ENCODE data around the gene CYB561A3. TPM values are rescaled to one million over a fixed set of nuclear protein-coding genes. Genes with fewer than 3 reads are reported as not detected.

CYB561A3 gene
- 35.7 to 45.5 TPM (median 41.7 TPM) in 5 replicates for total RNA-seq (2022; extraction: Qiagen RNA extraction)

GRCh38 chr11:61361741-61362541 is at the start of gene CYB561A3, which contains the start of gene TMEM138:
Gene CYB561A3, minus strand, starts transcription at chr11:61361882. Its CDS starts 5,169 bp downstream, at chr11:61356713.
Gene TMEM138, plus strand, starts transcription at chr11:61362374. Its CDS starts 2,017 bp downstream, at chr11:61364391.

GRCh38 chr11:61332797-61333549 is 28.7 kb downstream of the CYB561A3 start, which contains the start of the genes DDB1 and TKFC:
Gene DDB1, minus strand, starts transcription at chr11:61333105. Its CDS starts 137 bp downstream, at chr11:61332968.
Gene TKFC, plus strand, starts transcription at chr11:61333228. Its CDS starts 1,501 bp downstream, at chr11:61334729.

Other genes starting within 250 kb of the CYB561A3 start
- 16.2 to 18.2 TPM (median 17.1 TPM) in 5 replicates for gene VPS37C, start 200.5 kb downstream of the CYB561A3 start, total RNA-seq (2022; extraction: Qiagen RNA extraction)
- 0.12 TPM in 1 of 5 replicates, not detected in the others for gene PGA3, start 158.4 kb downstream of the CYB561A3 start, total RNA-seq (2022; extraction: Qiagen RNA extraction)
- 0.07 to 0.26 TPM (median 0.16 TPM) in 3 of 5 replicates, not detected in the others for gene PGA4, start 139.5 kb downstream of the CYB561A3 start, total RNA-seq (2022; extraction: Qiagen RNA extraction)
- gene PGA5, start 120.7 kb downstream of the CYB561A3 start, total RNA-seq (2022; extraction: Qiagen RNA extraction): 0.08 TPM in 1 of 5 replicates, not detected in the others
- 0.46 to 0.85 TPM (median 0.49 TPM) in 5 replicates for gene VWCE, start 66.6 kb downstream of the CYB561A3 start, total RNA-seq (2022; extraction: Qiagen RNA extraction)
- gene DDB1, start 28.8 kb downstream of the CYB561A3 start, total RNA-seq (2022; extraction: Qiagen RNA extraction): 159 to 171 TPM (median 166 TPM) in 5 replicates
- 45.4 to 75.1 TPM (median 73.0 TPM) in 5 replicates for gene TKFC, start 28.7 kb downstream of the CYB561A3 start, total RNA-seq (2022; extraction: Qiagen RNA extraction)
- 75.9 to 100 TPM (median 97.3 TPM) in 5 replicates for gene TMEM138, start 492 bp upstream of the CYB561A3 start, total RNA-seq (2022; extraction: Qiagen RNA extraction)
- gene TMEM216, start 30.7 kb upstream of the CYB561A3 start, total RNA-seq (2022; extraction: Qiagen RNA extraction): 15.9 to 19.0 TPM (median 17.7 TPM) in 5 replicates
- gene CPSF7, start 68.1 kb upstream of the CYB561A3 start, total RNA-seq (2022; extraction: Qiagen RNA extraction): 66.8 to 77.8 TPM (median 71.6 TPM) in 5 replicates
- gene SDHAF2, start 68.2 kb upstream of the CYB561A3 start, total RNA-seq (2022; extraction: Qiagen RNA extraction): 33.9 to 49.1 TPM (median 45.4 TPM) in 5 replicates
- gene LRRC10B, start 146.9 kb upstream of the CYB561A3 start, total RNA-seq (2022; extraction: Qiagen RNA extraction): 0.15 to 0.28 TPM (median 0.21 TPM) in 5 replicates
- gene SYT7, start 219.2 kb upstream of the CYB561A3 start, total RNA-seq (2022; extraction: Qiagen RNA extraction): 0.93 to 1.5 TPM (median 1.2 TPM) in 5 replicates